ENCODE data around the gene ZNF80.
"Not testable (repeated sequence)": the region's sequence is repeated elsewhere in the genome, so short reads cannot be mapped to it uniquely, and the experiment has no call there.

DNA sequence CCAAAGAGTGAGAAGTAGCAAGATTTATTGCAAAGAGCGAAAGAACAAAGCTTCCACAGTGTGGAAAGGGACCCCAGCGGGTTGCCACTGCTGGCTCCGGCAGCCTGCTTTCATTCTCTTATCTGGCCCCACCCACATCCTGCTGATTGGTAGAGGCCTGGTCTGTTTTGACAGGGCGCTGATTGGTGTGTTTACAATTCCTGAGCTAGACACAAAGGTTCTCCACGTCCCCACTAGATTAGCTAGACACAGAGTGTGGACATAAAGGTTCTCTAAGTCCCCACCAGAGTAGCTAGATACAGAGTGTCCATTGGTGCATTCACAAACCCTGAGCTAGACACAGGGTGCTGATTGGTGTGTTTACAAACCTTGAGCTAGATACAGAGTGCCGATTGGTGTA is at the start of gene ZNF80:
- not testable (repeated sequence) for TF ChIP-seq POLR2A (IDR thresholded peaks at IDR 0.05); EP300 (IDR thresholded peaks at IDR 0.05; ENCODE audit: low read depth); POLR2AphosphoS5 (IDR thresholded peaks at IDR 0.05)
- TF ChIP-seq, protein P1, sequence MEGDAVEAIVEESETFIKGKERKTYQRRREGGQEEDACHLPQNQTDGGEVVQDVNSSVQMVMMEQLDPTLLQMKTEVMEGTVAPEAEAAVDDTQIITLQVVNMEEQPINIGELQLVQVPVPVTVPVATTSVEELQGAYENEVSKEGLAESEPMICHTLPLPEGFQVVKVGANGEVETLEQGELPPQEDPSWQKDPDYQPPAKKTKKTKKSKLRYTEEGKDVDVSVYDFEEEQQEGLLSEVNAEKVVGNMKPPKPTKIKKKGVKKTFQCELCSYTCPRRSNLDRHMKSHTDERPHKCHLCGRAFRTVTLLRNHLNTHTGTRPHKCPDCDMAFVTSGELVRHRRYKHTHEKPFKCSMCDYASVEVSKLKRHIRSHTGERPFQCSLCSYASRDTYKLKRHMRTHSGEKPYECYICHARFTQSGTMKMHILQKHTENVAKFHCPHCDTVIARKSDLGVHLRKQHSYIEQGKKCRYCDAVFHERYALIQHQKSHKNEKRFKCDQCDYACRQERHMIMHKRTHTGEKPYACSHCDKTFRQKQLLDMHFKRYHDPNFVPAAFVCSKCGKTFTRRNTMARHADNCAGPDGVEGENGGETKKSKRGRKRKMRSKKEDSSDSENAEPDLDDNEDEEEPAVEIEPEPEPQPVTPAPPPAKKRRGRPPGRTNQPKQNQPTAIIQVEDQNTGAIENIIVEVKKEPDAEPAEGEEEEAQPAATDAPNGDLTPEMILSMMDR (IDR thresholded peaks at IDR 0.05), result not testable (repeated sequence)

Data from transverse colon (tissue), 4 donors.